Uterus (tissue), 4 donors: Measurements from ENCODE around the gene RNFT1. TPM values are rescaled to one million over a fixed set of nuclear protein-coding genes. Genes with fewer than 3 reads are reported as not detected.
"Not testable (repeated sequence)": the region's sequence is repeated elsewhere in the genome, so short reads cannot be mapped to it uniquely, and the experiment has no call there.

Source experiments
- DNase-seq, 2 donors: peaks; one replicate each; pipeline ENCODE4 v3.0.0-alpha.2; 2019 to 2020
- H3K27ac ChIP-seq, 2 donors: fragments of 200-600 bp; sonication (generic); 1 replicate in 1 of 2; 2 replicates in 1 of 2; pipeline ENCODE4 v1.5.1; 2016 to 2018
- H3K27me3 ChIP-seq, 2 donors: fragments of 200-600 bp; sonication (generic); one replicate each; pipeline ENCODE4 v1.5.1; 2018 to 2019; ENCODE audit warnings: control low read depth in 1 of 2
- H3K36me3 ChIP-seq, 2 donors: fragments of 200-600 bp; sonication (generic); one replicate each; pipeline ENCODE4 v1.5.1; 2019; ENCODE audit warnings: control low read depth in 1 of 2
- H3K4me1 ChIP-seq, 2 donors: fragments of 200-600 bp; sonication (generic); one replicate each; pipeline ENCODE4 v1.5.1; 2018 to 2019; ENCODE audit warnings: control low read depth in 1 of 2
- H3K4me3 ChIP-seq, 2 donors: fragments of 200-600 bp; sonication (generic); 1 replicate in 1 of 2; 2 replicates in 1 of 2; pipeline ENCODE4 v1.5.1; 2018 to 2019; ENCODE audit warnings: mild to moderate bottlenecking in 1 of 2
- H3K9me3 ChIP-seq, 2 donors: fragments of 200-600 bp; sonication (generic); one replicate each; pipeline ENCODE4 v1.5.1; 2019; ENCODE audit warnings: control low read depth in 1 of 2
- CTCF ChIP-seq, 4 experiments: fragments of 200-600 bp in 2 of 4; fragments of 450-650 bp in 2 of 4; sonication (generic) in 2 of 4; IDR thresholded peaks; one replicate each; pipeline ENCODE4 v1.5.1; 2016 to 2019; ENCODE audit warnings: antibody characterized with exemption in 4 of 4, mild to moderate bottlenecking in 2 of 4, moderate library complexity in 1 of 4
- POLR2A ChIP-seq, 2 donors: fragments of 450-650 bp; IDR thresholded peaks; one replicate each; pipeline ENCODE4 v1.6.1; 2016; ENCODE audit warnings: antibody characterized with exemption in 2 of 2, mild to moderate bottlenecking in 1 of 2, moderate library complexity in 1 of 2
- intact Hi-C: fragments of 100-400 bp; cut with DNase I; formaldehyde crosslinking; loops from one replicate; pipeline ENCODE4 v1.15.1; 2023; ENCODE audit warnings: low total_unique reads
- total RNA-seq, 4 donors: library from RNA; depleted of rRNA in 3 of 4; stranded (reverse); fragments of >200 nt in 3 of 4; gene quantifications; one replicate each; pipeline versions ENCODE4 v1.1.0 to v1.2.4, GENCODE V29; 2014 to 2023
- donor health status: DM: yes; HTN: yes; CAD: no.

The RNFT1 gene
- total RNA-seq, 4 donors from 2014 or later, result 10.3 to 20.5 (median 16.7) TPM

GRCh38 chr17:59972778-59973177 is 8.2 kb upstream of the RNFT1 start:
- H3K27ac ChIP-seq, result no peak overlapping the region
- H3K27me3 ChIP-seq, result no peaks in the 10 kb centered on the region
- no peak overlapping the region for H3K4me3 ChIP-seq
- no peaks in the 10 kb centered on the region for H3K4me1 ChIP-seq
- no peaks in the 10 kb centered on the region for H3K9me3 ChIP-seq
- DNase-seq, result no peak
- H3K36me3 ChIP-seq, result no peaks in the 10 kb centered on the region
- TF ChIP-seq CTCF (IDR thresholded peaks at IDR 0.05) (no peak), POLR2A (IDR thresholded peaks at IDR 0.05) (no peak)
- intact Hi-C loops, result no loop called here

GRCh38 chr17:59971771-59972170 is 7.2 kb upstream of the RNFT1 start:
- H3K36me3 ChIP-seq, H3K27ac ChIP-seq, intact Hi-C loops, H3K27me3 ChIP-seq, H3K4me3 ChIP-seq, DNase-seq, H3K4me1 ChIP-seq, H3K9me3 ChIP-seq: not testable (repeated sequence)

- no peaks in the 10 kb centered on the region for H3K9me3 ChIP-seq
- peak overlapping the region; percentile 91 to 97 for H3K27ac ChIP-seq
- peak; percentile 33 to 34 for DNase-seq
- no peaks in the 10 kb centered on the region for H3K4me1 ChIP-seq
- H3K27me3 ChIP-seq, result no peaks in the 10 kb centered on the region
- intact Hi-C loops, result no loop called here
- peak overlapping the region; percentile 71 to 94 for H3K4me3 ChIP-seq
- H3K36me3 ChIP-seq, result no peaks in the 10 kb centered on the region
- no peak for TF ChIP-seq CTCF (IDR thresholded peaks at IDR 0.05)
- TF ChIP-seq POLR2A (IDR thresholded peaks at IDR 0.05), result no peak
These were observed 630 bp downstream of the RNFT1 start for GRCh38 chr17:59963738-59964481.

GRCh38 chr17:59962739-59963318 is 1.7 kb downstream of the RNFT1 start:
- H3K4me3 ChIP-seq, result no peak overlapping the region
- no peaks in the 10 kb centered on the region for H3K27me3 ChIP-seq
- no peak for TF ChIP-seq CTCF (IDR thresholded peaks at IDR 0.05)
- TF ChIP-seq POLR2A (IDR thresholded peaks at IDR 0.05), result no peak
- no peaks in the 10 kb centered on the region for H3K36me3 ChIP-seq
- no peak for DNase-seq
- H3K4me1 ChIP-seq, result no peaks in the 10 kb centered on the region
- no peak overlapping the region for H3K27ac ChIP-seq
- no peaks in the 10 kb centered on the region for H3K9me3 ChIP-seq
- intact Hi-C loops, result no loop called here

- H3K4me1 ChIP-seq, DNase-seq, H3K4me3 ChIP-seq, H3K27me3 ChIP-seq, intact Hi-C loops, H3K36me3 ChIP-seq, H3K9me3 ChIP-seq, H3K27ac ChIP-seq: not testable (repeated sequence)
These were observed 5.0 kb downstream of the RNFT1 start for GRCh38 chr17:59959574-59959973.

GRCh38 chr17:59954856-59955255 is 9.7 kb downstream of the RNFT1 start:
- no peaks in the 10 kb centered on the region for H3K36me3 ChIP-seq

More at GRCh38 chr17:59954856-59955255, 9.7 kb downstream of the RNFT1 start:
- Histone ChIP-seq H3K27me3 (no peaks in the 10 kb centered on the region), H3K27ac (no peak overlapping the region), H3K4me3 (no peak overlapping the region), H3K4me1 (no peaks in the 10 kb centered on the region), H3K9me3 (no peaks in the 10 kb centered on the region)
- intact Hi-C loops, result no loop called here
- no peak for DNase-seq
- TF ChIP-seq POLR2A (IDR thresholded peaks at IDR 0.05) (no peak), CTCF (IDR thresholded peaks at IDR 0.05) (no peak)
